CD14-positive monocyte (primary cell): ENCODE measurements around the gene BEST4. TPM values are rescaled to one million over a fixed set of nuclear protein-coding genes. Genes with fewer than 3 reads are reported as not detected.

Experiments used
- DNase-seq, 3 donors: peaks; one replicate each; pipeline ENCODE4 v3.0.0-alpha.2; 2011 to 2022
- H2AFZ ChIP-seq: 2 replicates; pipeline ENCODE4 v1.6.0; 2012; ENCODE audit warnings: mild to moderate bottlenecking, low read depth, low read length, inconsistent platforms; ENCODE audit not compliant: insufficient read depth, poor library complexity, severe bottlenecking
- H3K27ac ChIP-seq, 2 donors: 1 replicate in 1 of 2; 2 replicates in 1 of 2; pipeline ENCODE4 v1.5.1; 2012 to 2013; ENCODE audit warnings: low read length in 2 of 2, control low read depth in 1 of 2, inconsistent platforms in 1 of 2, low read depth in 1 of 2, mild to moderate bottlenecking in 1 of 2
- H3K27me3 ChIP-seq, 2 donors: one replicate each; pipeline versions ENCODE4 v1.6.0 to v1.6.1; 2011 to 2013; ENCODE audit warnings: low read length in 2 of 2; ENCODE audit not compliant: control insufficient read depth in 2 of 2, insufficient read depth in 2 of 2
- H3K36me3 ChIP-seq, 2 donors: replicated peaks in 1 of 2; 1 replicate in 1 of 2; 2 replicates in 1 of 2; pipeline versions ENCODE4 v1.5.1 to v1.6.1; 2012 to 2013; ENCODE audit warnings: low read length in 2 of 2, control low read depth in 1 of 2, inconsistent platforms in 1 of 2, mild to moderate bottlenecking in 1 of 2; ENCODE audit not compliant: insufficient read depth in 2 of 2, control insufficient read depth in 1 of 2
- H3K4me1 ChIP-seq, 2 donors: 1 replicate in 1 of 2; 2 replicates in 1 of 2; pipeline versions ENCODE4 v1.5.1 to v1.6.1; 2012 to 2013; ENCODE audit warnings: low read length in 2 of 2, control low read depth in 1 of 2, inconsistent platforms in 1 of 2, mild to moderate bottlenecking in 1 of 2, moderate library complexity in 1 of 2; ENCODE audit not compliant: insufficient read depth in 2 of 2, control insufficient read depth in 1 of 2
- H3K4me2 ChIP-seq: replicated peaks from 2 replicates; pipeline ENCODE3; 2012; ENCODE audit warnings: low read length, moderate library complexity, mild to moderate bottlenecking; ENCODE audit not compliant: poor library complexity, severe bottlenecking; ENCODE audit errors: extremely low read depth
- H3K4me3 ChIP-seq, 3 experiments: fragments of 200-600 bp in 1 of 3; sonication (generic) in 1 of 3; replicated peaks in 1 of 3; 1 replicate in 2 of 3; 2 replicates in 1 of 3; pipeline ENCODE4 v1.5.1; 2011 to 2013; ENCODE audit warnings: low read length in 3 of 3, mild to moderate bottlenecking in 3 of 3, control low read depth in 2 of 3, low read depth in 2 of 3, inconsistent platforms in 1 of 3, moderate library complexity in 1 of 3
- H3K79me2 ChIP-seq: 2 replicates; pipeline ENCODE4 v1.6.0; 2012; ENCODE audit warnings: mild to moderate bottlenecking, control low read depth, inconsistent platforms, low read length, moderate library complexity; ENCODE audit not compliant: insufficient read depth
- H3K9ac ChIP-seq: 2 replicates; pipeline ENCODE4 v1.6.0; 2017; ENCODE audit warnings: low read length, mild to moderate bottlenecking; ENCODE audit not compliant: insufficient read depth, poor library complexity, severe bottlenecking
- H3K9me3 ChIP-seq, 2 donors: replicated peaks in 1 of 2; 1 replicate in 1 of 2; 2 replicates in 1 of 2; pipeline versions ENCODE4 v1.5.1 to v1.6.1; 2012 to 2013; ENCODE audit warnings: low read length in 2 of 2, control low read depth in 1 of 2; ENCODE audit not compliant: control insufficient read depth in 1 of 2, insufficient read depth in 1 of 2
- H4K20me1 ChIP-seq: 2 replicates; pipeline ENCODE4 v1.6.0; 2012; ENCODE audit warnings: mild to moderate bottlenecking, low read length, control low read depth, moderate library complexity; ENCODE audit not compliant: insufficient read depth
- H3K27ac Mint-ChIP-seq, 7 donors: one replicate each; pipeline ENCODE4 v1.8.0; 2020; ENCODE audit warnings: mild to moderate bottlenecking in 7 of 7, mixed read lengths in 7 of 7, moderate library complexity in 6 of 7, inconsistent platforms in 2 of 7
- H3K27me3 Mint-ChIP-seq, 3 donors: one replicate each; pipeline ENCODE4 v1.8.0; 2021 to 2022; ENCODE audit warnings: low read depth in 3 of 3, mild to moderate bottlenecking in 3 of 3, mixed read lengths in 3 of 3, moderate library complexity in 3 of 3, inconsistent platforms in 1 of 3
- H3K36me3 Mint-ChIP-seq, 2 donors: one replicate each; pipeline ENCODE4 v1.8.0; 2020; ENCODE audit warnings: mixed read lengths in 2 of 2, inconsistent platforms in 1 of 2, mild to moderate bottlenecking in 1 of 2
- H3K4me1 Mint-ChIP-seq: one replicate; pipeline ENCODE4 v1.8.0; 2020; ENCODE audit warnings: mild to moderate bottlenecking, mixed read lengths
- H3K4me3 Mint-ChIP-seq, 2 donors: one replicate each; pipeline ENCODE4 v1.8.0; 2020; ENCODE audit warnings: mild to moderate bottlenecking in 2 of 2, mixed read lengths in 2 of 2, moderate library complexity in 1 of 2
- H3K9me3 Mint-ChIP-seq, 7 donors: one replicate each; pipeline ENCODE4 v1.8.0; 2020 to 2022; ENCODE audit warnings: mixed read lengths in 7 of 7, mild to moderate bottlenecking in 6 of 7, moderate library complexity in 6 of 7, inconsistent platforms in 2 of 7
- CTCF ChIP-seq: fragments of 200-600 bp; IDR thresholded peaks from one replicate; pipeline ENCODE4 v1.8.0; 2022; ENCODE audit warnings: antibody characterized with exemption, mild to moderate bottlenecking
- WGBS: methylation state at CpG from one replicate; pipeline ENCODE4 v1.1.5; 2013; ENCODE audit warnings: missing lambda C conversion rate; ENCODE audit not compliant: insufficient coverage; 5-methylcytosine and 5-hydroxymethylcytosine counted together
- intact Hi-C, 2 donors: fragments of 100-400 bp; cut with micrococcal nuclease; formaldehyde crosslinking; loops; one replicate each; pipeline versions ENCODE4 v1.15.0 to v1.15.1; 2023
- polyA minus RNA-seq: library from RNA; depleted of rRNA, polyadenylated mRNA; stranded (reverse); fragments of >200 nt; gene quantifications from 2 replicates; pipeline ENCODE4 v1.2.3, GENCODE V29; 2012
- polyA plus RNA-seq, 3 donors: library from polyadenylated mRNA; depleted of rRNA in 1 of 3; unstranded in 2 of 3; stranded (reverse) in 1 of 3; fragments of 300-500 nt in 2 of 3; fragments of >200 nt in 1 of 3; fragmentation: Illumina TruSeq in 2 of 3; gene quantifications; 1 replicate in 2 of 3; 2 replicates in 1 of 3; pipeline ENCODE4 v1.2.3, GENCODE V29; 2012 to 2021
- total RNA-seq, 12 experiments: library from RNA in 1 of 12; stranded (reverse) in 1 of 12; fragments of 120-200 nt in 1 of 12; gene quantifications; one replicate each; pipeline ENCODE4 v1.2.4 and lab custom pipeline; 2013 to 2026; ENCODE audit warnings: mixed read lengths in 6 of 12, inconsistent platforms in 1 of 12

Gene BEST4
- 0.06 TPM for total RNA-seq (2013)
- polyA plus RNA-seq (under 1 TPM in 1 of 3 donors, not detected in 2; 0.19 TPM), polyA minus RNA-seq (not detected in 2 replicates), total RNA-seq (lab: John Stamatoyannopoulos, UW) (0.05 to 1.6 (median 0.65) reads per million in 11 experiments)

DNA sequence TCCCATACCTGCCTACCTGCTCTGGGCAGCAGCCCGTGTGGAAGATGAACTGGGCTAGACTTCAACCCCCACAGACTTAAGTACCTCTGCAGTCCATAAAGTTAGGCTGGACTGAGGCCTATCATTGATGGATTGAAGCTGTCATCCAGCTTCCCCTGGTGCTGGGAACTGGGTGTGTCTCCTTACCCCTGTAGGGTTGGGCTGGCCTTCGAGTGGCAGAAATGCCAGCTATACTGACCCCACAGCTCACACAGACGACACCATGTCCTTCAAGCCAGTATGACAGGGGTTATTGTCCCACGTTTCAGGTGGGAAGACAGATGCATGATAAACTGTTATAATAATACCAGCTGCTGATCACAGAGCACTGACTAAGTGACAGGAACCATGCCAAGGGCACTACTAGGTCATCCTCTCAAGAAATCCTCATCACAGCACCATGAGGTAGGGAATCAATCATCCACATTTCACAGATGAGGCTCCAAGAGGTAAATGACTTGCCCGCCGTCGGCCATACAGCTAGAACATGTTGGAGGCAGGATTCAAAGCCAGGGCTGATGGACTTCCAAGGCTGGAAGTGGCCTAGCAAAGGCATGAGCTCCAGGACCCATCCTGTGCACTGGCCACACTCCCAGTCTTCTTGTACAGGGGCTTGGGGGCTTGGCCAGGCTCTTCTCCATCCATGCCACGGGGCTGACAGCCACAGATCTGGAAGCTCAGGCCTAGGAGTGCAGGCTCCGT, at the start of gene BEST4:
TSS of gene BEST4 (minus strand) at position 51 of the 741 bp plus-strand sequence. CDS start 465 bp downstream, outside the sequence.
- intact Hi-C loops, result loop anchor here (5.0 to 10.0 kb wide), 2 partner anchors 39 to 227 kb away; partner anchors contain the start of genes HECTD3 (in 1 of the 2) and UROD (in 1 of the 2)
- H3K4me2 ChIP-seq, result no peak within 1 kb of the TSS
- Mint-ChIP-seq H3K27ac (peak within 1 kb of the TSS in 2 of 7 donors; percentile 14 to 54), H3K4me1 (peaks cover 26% of the 10 kb centered on the region), H3K27me3 (peaks cover 7 to 12% (median 12%) of the 10 kb centered on the region in 3 donors), H3K9me3 (peaks cover 0 to 2% (median 0%) of the 10 kb centered on the region in 7 donors), H3K4me3 (no peak within 1 kb of the TSS), H3K36me3 (peaks cover 0 to 5% of the 10 kb centered on the region in 2 donors)
- H3K79me2 ChIP-seq, result no peaks in the 10 kb centered on the region
- H3K27me3 ChIP-seq, result peaks cover 0 to 3% of the 10 kb centered on the region in 2 donors
- no peak within 1 kb of the TSS for H2AFZ ChIP-seq
- H3K9me3 ChIP-seq, result no peaks in the 10 kb centered on the region
- no peak within 1 kb of the TSS for H3K4me3 ChIP-seq
- no peaks in the 10 kb centered on the region for H4K20me1 ChIP-seq
- TF ChIP-seq CTCF, result no peak
- peaks cover 23 to 24% of the 10 kb centered on the region in 2 donors for H3K4me1 ChIP-seq
- H3K36me3 ChIP-seq, result no peaks in the 10 kb centered on the region
- WGBS, result 91% methylated on average over 5 of the region's 9 CpGs
- no peak for DNase-seq
- H3K27ac ChIP-seq, result no peak within 1 kb of the TSS
- H3K9ac ChIP-seq, result no peak within 1 kb of the TSS

DNA sequence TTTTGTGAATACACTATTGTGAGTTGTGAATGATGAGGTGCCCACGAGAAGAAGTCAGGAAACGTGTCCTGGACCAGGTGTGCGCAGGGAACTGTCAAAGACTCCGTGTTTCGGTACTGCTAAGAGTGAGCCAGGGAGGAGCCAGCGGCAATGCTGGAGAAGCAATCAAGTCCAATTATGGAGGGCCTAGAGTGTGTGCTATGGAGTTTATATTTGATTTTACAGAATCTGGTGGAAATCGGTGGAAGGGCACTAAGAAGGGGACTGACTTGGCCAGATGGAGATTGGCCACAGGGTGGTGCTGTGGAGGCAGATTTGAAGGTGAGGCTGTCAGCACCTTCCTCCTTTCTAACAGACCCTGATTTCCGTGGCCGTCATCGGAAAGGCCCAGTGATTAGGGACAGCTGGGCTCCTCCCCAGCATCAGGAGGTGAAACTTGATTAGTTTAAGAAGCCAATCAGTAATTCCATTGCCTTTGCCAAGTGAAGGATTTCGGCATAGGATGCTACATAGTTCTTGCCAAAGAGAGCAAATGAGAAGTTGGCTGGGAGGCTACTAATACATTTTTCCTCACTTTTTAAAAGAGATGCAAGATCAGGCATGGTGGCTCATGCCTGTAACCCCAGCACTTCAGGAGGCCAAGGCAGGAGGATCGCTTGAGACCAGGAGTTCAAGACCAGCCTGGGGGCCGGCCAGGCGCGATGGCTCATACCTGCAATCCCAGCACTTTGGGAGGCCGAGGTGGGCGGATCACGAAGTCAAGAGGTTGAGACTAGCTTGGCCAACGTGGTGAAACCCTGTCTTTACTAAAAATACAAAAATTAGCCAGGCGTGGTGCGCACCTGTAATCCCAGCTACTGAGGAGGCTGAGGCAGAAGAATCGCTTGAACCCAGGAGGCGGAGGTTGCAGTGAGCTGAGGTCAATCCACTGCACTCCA, 48.0 kb upstream of the BEST4 start:
- Mint-ChIP-seq H3K27ac (peak overlapping the region in 1 of 7 donors; percentile 68), H3K9me3 (no peaks in the 10 kb centered on the region), H3K4me1 (peaks cover 35% of the 10 kb centered on the region), H3K36me3 (peaks cover 0 to 3% of the 10 kb centered on the region in 2 donors), H3K27me3 (peaks cover 1 to 6% (median 5%) of the 10 kb centered on the region in 3 donors), H3K4me3 (peak overlapping the region; percentile 49 to 81)
- Histone ChIP-seq H3K4me2 (peak overlapping the region; percentile 39), H3K9me3 (no peaks in the 10 kb centered on the region), H4K20me1 (no peaks in the 10 kb centered on the region), H3K36me3 (no peaks in the 10 kb centered on the region), H3K4me1 (peaks cover 29 to 33% of the 10 kb centered on the region in 2 donors), H3K9ac (no peak overlapping the region), H3K79me2 (no peaks in the 10 kb centered on the region), H3K27ac (no peak overlapping the region), H2AFZ (no peak overlapping the region), H3K27me3 (no peaks in the 10 kb centered on the region), H3K4me3 (peak overlapping the region in 1 of 3 experiments; percentile 34)
- WGBS, result 84% methylated on average over 19 of the region's 23 CpGs
- TF ChIP-seq CTCF, result peak; percentile 86
- intact Hi-C loops, result no loop called here
- DNase-seq, result peak; percentile 78 to 88 (median 81)
